ENCODE results near the gene PPP3R2. TPM values are rescaled to one million over a fixed set of nuclear protein-coding genes. Genes with fewer than 3 reads are reported as not detected.

Gene PPP3R2
- total RNA-seq, 1 experiment from 2014 or later: not detected

GRCh38 chr9:101574731-101575333 lies 19.9 kb downstream of the PPP3R2 start (continued):
- no peak for TF ChIP-seq STAT6 (CRISPR knock-in tag; conservative IDR thresholded peaks at IDR 0.05; ENCODE audit: low read depth)
- TF ChIP-seq MYBL2 (CRISPR knock-in tag; IDR thresholded peaks at IDR 0.05): no peak
- no peak for TF ChIP-seq ERG (CRISPR knock-in tag; IDR thresholded peaks at IDR 0.05)
- TF ChIP-seq ZBTB43 (CRISPR knock-in tag; IDR thresholded peaks at IDR 0.05): no peak

GRCh38 chr9:101572316-101572715 lies 22.5 kb downstream of the PPP3R2 start:
- H3K36me3 Mint-ChIP-seq: peaks cover 5% of the 10 kb centered on the region; the same call in 1 of the 2 replicates
- peaks cover 36% of the 10 kb centered on the region for H3K4me1 Mint-ChIP-seq
- CTCF ChIA-PET: interaction anchor here (2.1 to 2.8 kb wide), 3 partner anchors 23 to 123 kb away, joined by 9 to 11 read pairs (median 10); no protein-coding TSS in a partner anchor
- no peak overlapping the region for H3K4me3 Mint-ChIP-seq
- TF ChIP-seq ETV6 (CRISPR knock-in tag; IDR thresholded peaks at IDR 0.05): peak; percentile 35; the same call in 1 of the 2 replicates
- TF ChIP-seq CDX4 (CRISPR knock-in tag; IDR thresholded peaks at IDR 0.05; ENCODE audit: borderline replicate concordance): no peak
- peak; percentile 30; the same call in 1 of the 2 replicates for TF ChIP-seq FOXP4 (CRISPR knock-in tag; IDR thresholded peaks at IDR 0.05)
- TF ChIP-seq ZNF232 (CRISPR knock-in tag; IDR thresholded peaks at IDR 0.05): no peak
- no peak for TF ChIP-seq GABPB1 (CRISPR knock-in tag; IDR thresholded peaks at IDR 0.05)
- TF ChIP-seq ZNF396 (CRISPR knock-in tag; IDR thresholded peaks at IDR 0.05; ENCODE audit: borderline replicate concordance): no peak
- H3K27ac Mint-ChIP-seq: peak overlapping the region; percentile 43
- no peak for DNase-seq (ENCODE audit: low spot score)
- no peaks in the 10 kb centered on the region for H3K27me3 Mint-ChIP-seq (ENCODE audit: low read depth)
- peak; percentile 67 for ATAC-seq
- H3K9me3 Mint-ChIP-seq: no peaks in the 10 kb centered on the region
- POLR2A ChIA-PET: no interaction called here

- Mint-ChIP-seq H3K36me3 (peaks cover 9% of the 10 kb centered on the region), H3K4me3 (no peak overlapping the region), H3K27me3 (ENCODE audit: low read depth) (no peaks in the 10 kb centered on the region), H3K4me1 (peaks cover 36% of the 10 kb centered on the region), H3K9me3 (no peaks in the 10 kb centered on the region), H3K27ac (no peak overlapping the region)
- TF ChIP-seq HMGXB4 (CRISPR knock-in tag; IDR thresholded peaks at IDR 0.05) (no peak), NR2C2 (CRISPR knock-in tag; IDR thresholded peaks at IDR 0.05) (no peak), ZNF512 (CRISPR knock-in tag; IDR thresholded peaks at IDR 0.05; ENCODE audit: borderline replicate concordance) (no peak), TCF7 (CRISPR knock-in tag; IDR thresholded peaks at IDR 0.05; ENCODE audit: low read depth) (no peak), FOXP1 (CRISPR knock-in tag; IDR thresholded peaks at IDR 0.05; ENCODE audit: borderline replicate concordance) (no peak)
- ChIA-PET POLR2A (no interaction called here), CTCF (interaction anchor here (2.1 kb wide), 1 partner anchor 122 kb away, joined by 10 read pairs; no protein-coding TSS in a partner anchor)
- no peak for DNase-seq (ENCODE audit: low spot score)
- no peak for ATAC-seq
These were observed 23.7 kb downstream of the PPP3R2 start for GRCh38 chr9:101571114-101571513.
